G401 (cell line): ENCODE results near the gene FGD6. TPM values are rescaled to one million over a fixed set of nuclear protein-coding genes. Genes with fewer than 3 reads are reported as not detected.
A peak's percentile ranks its signal among the peaks of the same experiment; 100 is the strongest.
"Not testable (repeated sequence)": the region's sequence is repeated elsewhere in the genome, so short reads cannot be mapped to it uniquely, and the experiment has no call there.

ENCODE experiments used
- DNase-seq: peaks from one replicate; pipeline ENCODE4 v3.0.0-alpha.2; 2015; ENCODE audit warnings: low spot score
- in situ Hi-C: cut with HindIII; loops from 2 replicates; pipeline ENCODE4 v1.10.0; 2016; ENCODE audit warnings: low sequenced_read_pairs, mixed read lengths
- total RNA-seq: library from RNA; depleted of rRNA; stranded (reverse); fragments of >200 nt; shearing (Covaris generic); gene quantifications from 2 replicates; pipeline ENCODE4 v1.2.3, GENCODE V29; 2014; rRNA removed

FGD6 gene
- total RNA-seq, result 3.8 and 3.9 TPM in 2 replicates

DNA sequence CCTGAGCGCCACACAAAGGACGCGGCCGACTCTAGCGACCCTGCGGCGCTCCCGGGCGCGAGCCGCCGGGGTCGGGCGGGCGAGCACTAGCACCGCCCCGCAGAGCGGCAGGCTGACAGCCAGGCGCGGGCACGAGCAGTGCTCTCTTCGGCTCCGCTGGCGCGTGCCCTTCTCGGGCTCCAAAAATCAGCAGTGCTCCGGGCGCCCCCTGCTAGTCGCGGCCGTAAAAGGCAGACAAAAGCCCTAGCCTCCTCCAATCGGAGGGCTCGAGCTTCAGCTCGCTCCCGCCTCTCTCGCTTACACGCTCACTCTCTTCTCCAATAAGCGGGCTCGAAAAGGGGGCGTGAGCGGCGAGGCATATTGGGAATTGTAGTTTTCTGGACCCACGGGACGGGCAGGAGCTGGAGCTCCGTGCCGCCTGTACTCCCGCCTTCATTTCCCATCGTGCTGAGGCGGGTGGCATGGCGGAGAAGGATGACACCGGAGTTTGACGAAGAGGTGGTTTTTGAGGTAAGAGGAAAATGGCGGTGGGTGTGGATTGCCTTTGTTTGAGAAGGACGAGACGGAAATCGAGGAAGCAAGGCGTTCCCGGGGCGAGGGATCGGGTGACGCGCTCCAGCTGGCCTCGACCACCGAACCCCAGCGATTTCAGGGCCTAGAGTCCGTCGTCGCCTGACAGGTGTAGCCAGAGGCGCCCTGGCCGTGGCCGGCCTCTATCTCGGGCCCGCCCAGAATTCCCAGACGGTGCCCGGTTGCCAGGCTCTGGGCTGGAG is at the start of gene FGD6, which contains the start of gene VEZT:
TSS of gene FGD6 (minus strand) at position 91 of the 773 bp plus-strand sequence. CDS start 227 bp downstream, outside the sequence.
TSS of gene VEZT (plus strand) at position 431 of the 773 bp plus-strand sequence. CDS start at position 475, 44 bp downstream.
- DNase-seq, result peak; percentile 100
- in situ Hi-C loops, result no loop called here

DNA sequence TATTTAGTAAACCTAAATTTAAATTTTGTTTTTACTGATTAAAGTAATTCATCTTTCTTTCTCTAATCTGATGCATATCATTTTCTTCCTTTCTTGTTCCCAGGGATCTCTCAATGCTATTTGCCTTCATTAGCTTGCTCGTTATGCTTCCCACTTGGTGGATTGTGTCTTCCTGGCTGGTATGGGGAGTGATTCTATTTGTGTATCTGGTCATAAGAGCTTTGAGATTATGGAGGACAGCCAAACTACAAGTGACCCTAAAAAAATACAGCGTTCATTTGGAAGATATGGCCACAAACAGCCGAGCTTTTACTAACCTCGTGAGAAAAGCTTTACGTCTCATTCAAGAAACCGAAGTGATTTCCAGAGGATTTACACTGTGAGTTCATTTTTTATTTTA is 49.0 kb upstream of the FGD6 start:
- in situ Hi-C loops, result no loop called here
- DNase-seq, result peak; percentile 45

DNA sequence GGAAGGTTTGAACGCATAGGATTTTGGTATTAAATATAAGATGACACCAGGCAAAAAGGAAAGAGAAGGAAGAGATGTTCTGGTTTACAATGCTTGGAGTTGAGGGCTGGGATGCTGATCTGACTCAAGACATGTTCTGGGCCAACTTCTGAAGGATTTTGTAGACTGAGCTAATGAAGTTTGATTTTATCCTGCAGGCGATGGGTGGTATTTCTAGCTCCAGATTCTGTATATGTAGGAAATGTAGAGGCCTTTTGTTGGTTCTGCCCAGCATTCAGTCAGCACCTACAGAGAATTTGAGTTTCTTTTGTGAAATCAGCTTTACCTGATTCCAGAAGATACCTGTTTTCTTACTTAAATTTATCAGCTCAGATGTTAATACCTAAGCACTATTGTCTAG is 48.5 kb upstream of the FGD6 start:
- DNase-seq, result no peak
- in situ Hi-C loops, result no loop called here

DNA sequence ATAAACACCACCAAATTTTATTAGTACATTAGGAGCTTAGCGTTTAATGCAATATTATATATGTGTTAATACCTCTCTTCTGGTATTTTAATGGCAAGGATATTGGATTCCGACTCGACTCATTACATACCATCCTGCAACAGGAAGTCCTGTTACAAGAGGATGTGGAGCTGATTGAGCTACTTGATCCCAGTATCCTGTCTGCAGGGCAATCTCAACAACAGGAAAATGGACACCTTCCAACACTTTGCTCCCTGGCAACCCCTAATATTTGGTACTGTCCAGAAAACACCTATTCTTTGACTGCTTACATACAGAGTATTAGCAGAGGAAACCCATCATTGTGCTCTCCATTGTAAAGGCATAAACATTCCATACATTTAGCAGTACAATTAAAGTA is 45.5 kb upstream of the FGD6 start:
- in situ Hi-C loops, result no loop called here
- DNase-seq, result no peak

DNA sequence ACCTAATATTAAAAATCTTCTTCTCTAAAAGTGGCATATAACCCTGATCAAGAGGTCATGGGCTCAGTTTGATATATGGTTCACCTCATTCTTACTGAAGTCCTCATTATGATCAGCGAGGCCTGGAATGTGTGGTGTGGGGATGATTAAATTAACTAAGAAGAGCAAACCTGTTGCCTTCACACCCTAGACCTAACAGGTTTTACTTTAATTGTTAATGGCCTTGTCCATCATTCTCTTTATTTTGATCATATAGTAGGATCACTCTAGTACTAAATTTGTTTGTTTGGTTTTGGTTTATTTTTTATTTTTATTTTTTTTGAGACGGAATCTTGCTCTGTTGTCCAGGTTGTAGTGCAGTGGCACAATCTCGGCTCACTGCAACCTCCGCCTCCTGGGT is 43.8 kb upstream of the FGD6 start:
- in situ Hi-C loops, result no loop called here
- no peak for DNase-seq

DNA sequence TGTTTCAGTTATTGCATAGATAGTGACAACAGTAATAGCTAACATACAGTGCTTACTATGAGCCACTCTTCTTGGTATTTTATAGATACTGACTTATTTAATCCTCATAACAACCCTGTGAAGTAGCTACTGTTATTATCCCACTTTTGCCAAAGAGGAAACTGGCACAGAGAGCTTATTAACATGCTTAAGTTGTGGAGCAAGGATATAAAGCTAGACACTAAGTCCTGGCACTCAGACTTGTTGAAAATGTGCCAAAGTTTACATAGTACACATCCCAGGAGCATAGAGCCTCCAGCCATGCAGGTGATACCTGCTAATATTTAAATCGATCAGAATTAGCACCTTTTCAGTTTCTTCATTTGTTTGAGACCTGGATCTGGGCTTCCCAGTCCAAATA is 42.1 kb upstream of the FGD6 start:
- peak; percentile 43 for DNase-seq

DNA sequence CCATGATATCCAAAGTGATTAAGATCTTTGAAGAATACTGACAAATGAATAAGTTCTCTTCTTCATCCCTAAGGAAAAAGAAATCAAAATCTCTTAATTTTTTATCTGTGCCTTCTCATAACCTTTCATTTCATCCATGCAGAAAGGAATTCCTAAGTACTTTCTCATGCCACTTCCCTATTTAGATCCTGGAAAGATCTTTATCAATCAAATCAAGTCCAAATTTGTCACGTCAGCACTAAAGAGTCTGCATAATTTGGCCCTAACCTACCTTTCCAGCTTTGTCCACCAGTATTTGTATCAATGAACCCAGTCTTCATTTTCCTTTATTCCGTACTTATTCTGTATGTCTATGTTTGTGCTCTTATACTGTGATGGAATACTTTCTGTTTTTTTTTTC is 41.5 kb upstream of the FGD6 start:
- DNase-seq, result no peak
- in situ Hi-C loops, result no loop called here

More for the DNA sequence above, 42.1 kb upstream of the FGD6 start:
- in situ Hi-C loops, result no loop called here

DNA sequence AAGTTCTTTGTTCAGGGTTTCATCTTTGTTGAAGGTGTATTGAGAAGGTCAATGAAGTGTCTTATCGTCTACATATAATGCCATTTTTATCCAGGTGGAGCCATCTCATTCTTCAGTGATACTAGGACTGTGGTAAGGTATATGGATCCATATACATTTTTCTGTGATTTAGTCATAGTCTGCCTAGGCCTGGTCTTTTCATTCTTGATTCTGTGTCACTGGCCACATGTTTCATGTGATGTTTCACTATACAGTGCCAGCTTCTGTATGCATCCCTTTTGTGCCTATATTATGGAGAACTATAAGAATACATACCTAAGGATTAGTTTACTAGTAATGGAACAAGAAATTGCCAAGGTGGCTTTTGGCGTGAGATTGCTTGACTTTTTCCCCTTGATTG is 40.9 kb upstream of the FGD6 start:
- in situ Hi-C loops, result no loop called here
- DNase-seq, result no peak

DNA sequence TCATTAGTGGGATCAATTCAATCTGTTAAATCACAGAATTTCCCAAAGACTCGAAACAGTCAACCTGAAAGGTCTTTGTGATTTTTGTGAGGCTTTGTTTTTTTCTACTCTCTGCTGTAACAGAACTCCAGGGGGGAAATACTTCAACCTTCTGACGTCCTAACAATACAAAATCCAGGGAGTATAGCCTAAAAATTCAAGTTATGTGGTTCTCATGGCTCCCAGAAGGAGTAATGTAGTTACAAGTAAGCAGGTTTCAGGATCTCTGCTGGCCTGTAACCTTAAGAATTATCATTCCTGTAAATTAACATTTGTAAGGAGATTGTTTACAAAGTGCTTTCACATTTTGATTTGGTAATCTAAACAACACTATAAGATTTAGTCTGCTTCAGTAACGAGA is 40.3 kb upstream of the FGD6 start:
- in situ Hi-C loops, result no loop called here

DNA sequence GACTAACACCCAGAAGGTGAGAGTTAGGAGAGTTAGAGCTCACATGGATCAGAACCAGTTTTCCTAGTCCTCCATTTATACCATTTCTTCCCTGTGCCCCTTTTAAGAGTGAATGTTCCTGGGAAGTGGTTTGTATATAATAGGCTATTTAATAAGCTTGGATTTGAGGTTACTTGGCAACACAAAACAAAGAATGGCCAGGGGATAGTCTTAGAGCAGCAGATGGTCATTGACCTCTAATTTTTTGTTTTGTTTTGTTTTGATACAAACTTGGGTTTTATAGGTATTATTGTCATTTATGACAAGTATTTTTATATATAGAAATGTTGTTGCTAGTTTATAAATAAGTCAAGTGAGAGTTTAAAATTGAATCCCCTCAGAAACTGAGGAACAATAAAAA is 36.1 kb upstream of the FGD6 start:
- in situ Hi-C loops, result no loop called here
- DNase-seq, result no peak

More for the DNA sequence above, 40.3 kb upstream of the FGD6 start:
- DNase-seq, result no peak

DNA sequence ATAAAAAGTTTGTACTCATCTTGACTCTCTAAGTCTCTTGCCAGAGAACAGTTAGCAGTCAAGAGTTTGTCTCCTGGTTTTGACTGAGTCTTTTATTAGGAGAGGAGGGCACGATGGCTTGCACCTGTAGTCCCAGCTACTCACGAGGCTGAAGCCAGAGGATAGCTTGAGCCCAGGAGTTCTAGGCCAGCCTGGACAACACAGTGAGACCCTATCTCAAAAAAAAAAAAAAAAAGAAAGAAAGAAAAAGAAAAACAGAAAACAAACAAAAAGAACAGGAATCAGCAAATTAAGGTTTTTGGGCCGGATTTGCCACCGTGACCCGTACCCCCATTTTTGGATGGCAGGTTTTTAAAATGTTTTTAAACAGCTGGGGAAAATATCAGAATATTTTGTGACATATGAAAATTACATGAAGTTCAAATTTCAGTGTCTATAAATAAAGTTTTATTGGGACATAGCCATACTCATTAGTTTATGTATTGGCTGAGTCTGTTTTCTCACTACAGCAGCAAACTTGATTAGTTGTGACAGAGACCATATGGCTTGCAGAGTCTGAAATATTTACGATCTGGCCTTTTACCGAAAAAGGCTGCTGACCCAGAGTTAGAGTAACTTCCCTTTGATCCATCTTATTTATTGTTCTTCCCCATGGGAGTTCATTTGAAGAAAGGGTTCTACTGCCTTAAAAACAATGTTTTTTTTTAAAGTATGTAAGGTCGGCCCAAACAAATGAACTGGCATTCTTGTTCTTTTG is 31.5 kb upstream of the FGD6 start:
- DNase-seq, result peak; percentile 71
- in situ Hi-C loops, result no loop called here

DNA sequence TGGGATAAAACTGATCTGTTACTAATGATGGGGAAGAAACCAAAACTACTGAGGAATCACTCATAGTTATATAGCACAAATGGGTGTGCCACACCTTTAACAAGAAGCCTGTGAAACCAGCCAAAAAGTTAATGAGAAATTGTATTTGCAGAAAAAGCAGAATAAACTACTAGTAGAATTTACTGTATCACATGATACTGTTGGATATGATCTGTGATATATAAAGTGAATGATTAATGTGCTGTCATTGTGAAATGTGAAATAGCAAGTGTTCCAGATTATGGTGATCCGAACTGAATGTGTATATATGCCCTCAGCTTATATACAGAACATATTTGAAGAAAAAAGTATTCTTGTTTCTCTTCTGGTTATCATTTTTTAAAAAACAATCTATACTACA is 30.8 kb upstream of the FGD6 start:
- DNase-seq, result no peak
- in situ Hi-C loops, result no loop called here

DNA sequence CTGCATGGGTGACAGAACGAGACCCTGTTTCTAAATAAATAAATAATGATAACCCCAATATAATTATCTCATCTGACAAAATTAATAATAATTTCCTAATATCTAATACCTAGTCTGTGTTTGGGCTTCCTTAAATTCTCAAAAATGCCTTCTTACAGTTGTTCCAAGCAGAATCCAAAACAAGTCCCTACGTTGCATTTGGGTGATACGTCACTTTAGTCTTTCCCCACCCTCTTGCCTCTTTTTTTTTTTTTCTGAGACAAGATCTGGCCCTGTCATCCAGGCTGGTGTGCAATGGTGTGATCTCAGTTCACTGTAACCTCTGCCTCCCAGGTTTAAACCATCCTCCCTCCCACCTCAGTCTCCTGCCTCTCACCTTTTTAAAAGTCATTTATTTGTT is 27.1 kb upstream of the FGD6 start:
- DNase-seq, result no peak
- in situ Hi-C loops, result no loop called here

DNA sequence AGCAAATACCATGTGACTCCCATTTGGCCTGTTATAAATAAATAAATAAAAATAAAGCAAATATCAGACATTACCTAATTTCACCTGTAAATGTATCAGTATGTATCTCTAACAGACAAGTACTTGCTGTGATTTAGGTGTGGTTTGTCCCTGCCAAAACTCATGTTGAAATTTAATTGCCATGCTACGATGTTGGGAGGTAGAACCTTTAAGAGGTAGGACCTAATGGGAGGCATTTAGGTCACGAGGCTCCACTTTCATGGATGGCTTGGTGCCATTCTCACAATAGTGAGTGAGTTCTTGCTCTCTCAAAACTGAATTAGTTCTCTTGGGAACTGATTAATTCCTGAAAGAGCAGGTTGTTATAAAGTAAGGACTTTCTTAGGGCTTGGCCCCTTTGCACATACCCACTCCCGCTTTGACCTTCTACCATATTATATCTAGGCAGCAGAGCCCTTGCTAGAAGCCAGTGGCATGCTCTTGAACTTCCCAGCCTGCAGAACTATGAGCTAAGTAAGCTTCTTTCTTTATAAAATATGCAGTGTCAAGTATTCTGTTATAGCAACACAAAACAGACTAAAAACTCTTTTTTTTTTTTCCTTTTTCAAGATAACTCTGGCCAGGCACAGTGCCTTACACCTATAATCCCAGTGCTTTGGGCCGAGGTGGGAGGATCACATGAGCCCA is 26.4 kb upstream of the FGD6 start:
- no peak for DNase-seq
- in situ Hi-C loops, result no loop called here

DNA sequence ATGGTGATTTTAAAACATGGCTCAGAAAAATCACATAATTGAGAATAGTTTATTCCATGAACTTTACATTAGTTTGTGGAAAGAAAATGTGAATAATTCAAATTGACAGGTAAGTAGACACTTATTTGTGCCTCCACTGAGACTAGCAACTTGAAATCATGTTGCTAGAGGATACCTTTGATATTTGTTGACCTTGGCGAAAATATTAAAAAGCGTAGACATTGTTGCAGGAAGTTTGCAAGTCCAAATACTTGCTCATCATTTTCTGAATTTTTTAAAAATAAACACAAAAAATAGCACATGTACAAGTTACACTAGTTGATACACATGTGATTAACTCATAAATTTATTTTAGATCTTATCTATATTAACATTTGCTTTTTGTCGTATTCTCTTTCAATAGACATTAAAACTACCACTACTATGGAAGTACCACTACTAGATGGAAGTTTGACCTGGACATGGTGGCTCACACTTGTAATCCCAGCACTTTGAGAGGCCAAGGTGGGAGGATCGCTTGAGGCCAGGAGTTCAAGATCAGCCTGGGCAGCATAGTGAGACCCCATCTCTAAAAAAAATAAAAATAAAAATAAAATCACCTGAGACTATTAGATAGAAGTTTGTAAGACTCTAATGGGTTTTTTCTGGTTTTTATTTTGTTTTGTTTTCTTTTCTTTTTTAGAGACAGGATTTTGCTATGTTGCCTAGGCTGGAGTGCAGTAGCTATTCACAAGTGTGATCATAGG is 24.7 kb upstream of the FGD6 start:
- DNase-seq, result no peak
- in situ Hi-C loops, result no loop called here

DNA sequence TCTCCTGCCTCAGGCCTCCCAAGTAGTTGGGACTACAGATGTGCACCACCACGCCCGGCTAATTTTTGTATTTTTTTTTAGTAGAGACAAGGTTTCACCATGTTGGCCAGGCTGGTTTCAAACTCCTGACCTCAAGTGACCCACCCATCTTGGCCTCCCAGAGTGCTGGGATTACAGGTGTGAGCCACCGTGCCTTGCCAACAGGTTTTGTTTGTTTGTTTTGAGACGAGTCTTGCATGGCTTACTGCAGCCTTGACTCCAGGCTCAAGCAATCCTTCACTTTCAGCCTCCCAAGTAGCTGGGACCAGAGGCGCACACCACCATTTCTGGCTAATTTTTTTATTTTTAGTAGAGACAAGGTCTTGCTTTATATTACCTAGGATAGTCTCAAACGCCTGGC is 23.9 kb upstream of the FGD6 start:
- DNase-seq, in situ Hi-C loops: not testable (repeated sequence)

DNA sequence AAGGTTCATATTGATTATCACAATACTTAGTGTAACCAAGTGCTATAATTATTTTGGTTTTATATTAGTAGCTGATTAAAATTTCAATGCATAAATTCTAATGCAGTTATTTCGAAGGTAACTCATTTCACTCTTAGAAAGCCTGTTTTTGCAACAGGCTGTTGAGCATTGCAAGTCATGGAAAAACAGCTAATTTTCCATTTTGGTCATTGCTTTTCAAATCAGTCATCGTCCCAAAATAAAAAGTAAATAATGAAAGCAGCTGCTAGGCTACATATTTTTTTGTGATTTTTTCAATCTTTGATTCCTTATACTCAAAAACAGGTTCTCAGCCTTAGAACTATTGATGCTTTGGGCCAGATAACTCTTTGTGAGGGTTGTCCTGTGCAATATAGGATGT is 23.3 kb upstream of the FGD6 start:
- DNase-seq, result no peak
- in situ Hi-C loops, result no loop called here

DNA sequence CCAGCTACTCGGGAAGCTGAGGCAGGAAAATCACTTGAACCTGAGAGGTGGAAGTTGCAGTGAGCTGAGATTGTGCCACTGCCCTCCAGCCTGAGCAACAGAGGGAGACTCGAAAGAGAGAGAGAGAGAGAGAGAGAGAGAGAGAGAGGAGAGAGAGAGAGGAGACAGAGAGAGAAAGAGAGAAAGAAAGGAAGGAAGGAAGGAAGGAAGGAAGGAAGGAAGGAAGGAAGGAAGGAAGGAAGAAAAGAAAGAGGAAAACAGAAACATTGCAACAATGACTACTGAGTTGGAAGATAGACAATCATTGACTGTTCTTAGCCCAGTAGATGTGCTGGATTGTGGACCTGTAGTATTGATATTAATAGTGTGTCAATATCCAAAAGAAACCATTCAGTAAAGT is 22.6 kb upstream of the FGD6 start:
- in situ Hi-C loops, DNase-seq: not testable (repeated sequence)

DNA sequence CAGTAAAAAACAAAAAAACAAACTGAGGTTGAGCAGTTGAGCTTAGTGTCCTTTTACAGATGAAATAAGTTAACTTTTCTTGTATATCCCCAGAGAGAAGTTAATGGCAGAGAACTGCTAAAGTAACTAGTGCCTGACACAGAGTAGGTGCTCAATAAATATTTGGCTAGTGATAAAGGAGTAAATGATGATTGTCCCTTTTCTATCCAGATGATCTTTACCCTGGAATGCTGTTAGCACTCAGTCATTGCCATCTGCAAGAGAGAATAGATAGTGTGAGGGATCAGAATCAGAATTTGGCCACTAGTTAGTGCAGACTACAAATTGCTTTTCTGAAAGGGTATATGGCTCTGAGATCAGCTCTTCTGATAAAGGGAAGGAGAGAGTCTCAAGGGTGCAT is 21.9 kb upstream of the FGD6 start:
- DNase-seq, result no peak
- in situ Hi-C loops, result no loop called here
